Uterus (tissue), 2 donors: ENCODE results near the gene ARID5B.

Source experiments
- POLR2A ChIP-seq, 2 donors: fragments of 450-650 bp; IDR thresholded peaks; one replicate each; pipeline ENCODE4 v1.6.1; 2016; ENCODE audit warnings: antibody characterized with exemption in 2 of 2, mild to moderate bottlenecking in 1 of 2, moderate library complexity in 1 of 2
- TF ChIP-seq, protein P1 (sequence below), 4 experiments: fragments of 200-600 bp in 2 of 4; fragments of 450-650 bp in 2 of 4; sonication (generic) in 2 of 4; IDR thresholded peaks; one replicate each; pipeline ENCODE4 v1.5.1; 2016 to 2019; ENCODE audit warnings: antibody characterized with exemption in 4 of 4, mild to moderate bottlenecking in 2 of 4, moderate library complexity in 1 of 4

- TF ChIP-seq, protein P1, sequence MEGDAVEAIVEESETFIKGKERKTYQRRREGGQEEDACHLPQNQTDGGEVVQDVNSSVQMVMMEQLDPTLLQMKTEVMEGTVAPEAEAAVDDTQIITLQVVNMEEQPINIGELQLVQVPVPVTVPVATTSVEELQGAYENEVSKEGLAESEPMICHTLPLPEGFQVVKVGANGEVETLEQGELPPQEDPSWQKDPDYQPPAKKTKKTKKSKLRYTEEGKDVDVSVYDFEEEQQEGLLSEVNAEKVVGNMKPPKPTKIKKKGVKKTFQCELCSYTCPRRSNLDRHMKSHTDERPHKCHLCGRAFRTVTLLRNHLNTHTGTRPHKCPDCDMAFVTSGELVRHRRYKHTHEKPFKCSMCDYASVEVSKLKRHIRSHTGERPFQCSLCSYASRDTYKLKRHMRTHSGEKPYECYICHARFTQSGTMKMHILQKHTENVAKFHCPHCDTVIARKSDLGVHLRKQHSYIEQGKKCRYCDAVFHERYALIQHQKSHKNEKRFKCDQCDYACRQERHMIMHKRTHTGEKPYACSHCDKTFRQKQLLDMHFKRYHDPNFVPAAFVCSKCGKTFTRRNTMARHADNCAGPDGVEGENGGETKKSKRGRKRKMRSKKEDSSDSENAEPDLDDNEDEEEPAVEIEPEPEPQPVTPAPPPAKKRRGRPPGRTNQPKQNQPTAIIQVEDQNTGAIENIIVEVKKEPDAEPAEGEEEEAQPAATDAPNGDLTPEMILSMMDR (IDR thresholded peaks at IDR 0.05) = no peak
- no peak for TF ChIP-seq POLR2A (IDR thresholded peaks at IDR 0.05)
Measured at GRCh38 chr10:61892961-61893360, 8.5 kb upstream of the ARID5B start.
